Measurements from ENCODE around the gene LYAR.

The LYAR gene, protein sequence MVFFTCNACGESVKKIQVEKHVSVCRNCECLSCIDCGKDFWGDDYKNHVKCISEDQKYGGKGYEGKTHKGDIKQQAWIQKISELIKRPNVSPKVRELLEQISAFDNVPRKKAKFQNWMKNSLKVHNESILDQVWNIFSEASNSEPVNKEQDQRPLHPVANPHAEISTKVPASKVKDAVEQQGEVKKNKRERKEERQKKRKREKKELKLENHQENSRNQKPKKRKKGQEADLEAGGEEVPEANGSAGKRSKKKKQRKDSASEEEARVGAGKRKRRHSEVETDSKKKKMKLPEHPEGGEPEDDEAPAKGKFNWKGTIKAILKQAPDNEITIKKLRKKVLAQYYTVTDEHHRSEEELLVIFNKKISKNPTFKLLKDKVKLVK

DNA sequence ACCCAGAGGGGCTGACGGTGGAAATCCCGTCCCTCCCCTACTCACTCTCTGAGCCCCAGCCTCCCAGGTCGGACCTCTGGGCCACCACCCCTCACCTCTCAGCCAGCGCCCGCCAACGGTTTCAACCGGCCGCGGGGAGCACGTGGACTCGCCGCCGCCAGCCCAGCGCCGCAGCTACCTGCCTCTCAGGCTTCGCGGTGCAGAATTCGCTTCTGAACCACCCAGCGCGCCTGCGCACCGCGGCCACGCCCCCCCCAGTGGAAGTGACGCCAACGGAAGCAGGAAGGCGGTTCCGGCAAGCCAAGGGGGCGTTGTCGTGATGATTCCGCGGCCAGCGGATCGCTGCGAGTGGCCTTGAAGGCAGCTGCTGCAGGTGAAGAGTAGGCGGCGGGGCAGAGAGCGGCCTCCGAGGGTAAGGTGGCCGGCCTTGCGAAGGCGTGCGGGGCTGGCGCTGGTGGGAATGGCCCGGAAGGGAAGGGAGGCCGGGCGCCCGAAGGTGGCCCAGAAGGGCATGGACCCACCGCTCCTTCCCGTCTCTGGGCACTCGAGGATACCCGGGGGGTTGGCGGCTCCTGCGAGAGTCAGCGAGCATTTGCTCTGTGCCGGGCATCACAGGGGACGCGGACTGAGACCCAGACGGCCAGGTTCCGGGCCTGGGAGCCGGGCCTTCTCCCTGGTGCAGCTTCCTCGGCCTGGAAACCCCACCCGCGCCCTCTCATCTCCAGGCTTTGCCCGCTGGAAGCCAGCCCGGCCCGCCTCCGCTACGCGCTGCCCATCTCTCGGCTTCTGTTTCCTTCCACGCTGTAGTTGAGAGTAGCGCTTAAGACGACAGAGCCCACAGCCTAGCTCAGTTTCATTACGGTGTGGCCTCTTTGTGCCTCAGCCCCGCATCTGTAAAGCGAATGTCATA, at the start of gene LYAR, which contains the start of gene ZBTB49:
Gene LYAR (minus strand): TSS at position 214 of the 910 bp plus-strand sequence. CDS start 6,412 bp downstream, outside the sequence.
Gene ZBTB49 (plus strand): TSS at position 311 of the 910 bp plus-strand sequence. CDS start 9,695 bp downstream, outside the sequence.
- DNase-seq (ENCODE audit: low read depth): peak; percentile 97
- Histone ChIP-seq H3K4me3 (ENCODE audit: low read length) (peak within 1 kb of the TSS; percentile 91), H3K4me1 (ENCODE audit: control insufficient read depth, insufficient read depth, low read length) (peaks cover 21% of the 10 kb centered on the region)

DNA sequence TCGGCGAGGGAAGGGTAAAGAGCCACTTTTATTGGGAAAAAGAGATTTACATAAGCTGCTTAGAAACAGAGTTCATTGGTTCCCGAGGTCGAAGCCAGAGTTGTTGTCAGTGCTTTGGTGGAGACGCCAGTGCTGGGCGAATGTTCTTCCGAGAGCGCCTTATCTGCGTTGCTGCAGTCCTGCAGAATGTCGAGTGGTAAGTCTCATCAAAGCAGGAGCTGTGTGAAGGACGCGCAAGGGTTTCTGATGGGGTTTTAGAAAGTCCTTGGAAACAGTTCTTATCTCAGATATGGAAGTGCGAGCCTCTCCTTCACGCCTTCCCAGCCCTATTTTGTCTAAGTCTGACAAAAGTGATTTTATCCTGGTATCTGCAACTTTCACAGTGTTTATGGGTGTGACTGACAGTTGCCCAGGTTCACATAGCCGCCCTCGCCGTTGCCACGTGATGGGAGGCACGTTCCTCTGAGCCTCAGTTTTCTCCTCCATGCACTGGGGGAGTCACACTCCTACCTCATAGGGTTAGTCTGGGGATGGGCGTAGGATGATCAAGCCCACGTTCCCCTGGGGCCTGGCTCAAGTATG, 49.6 kb upstream of the LYAR start:
- H3K9me3 ChIP-seq (ENCODE audit: control insufficient read depth, low read length): no peaks in the 10 kb centered on the region
- H3K9ac ChIP-seq (ENCODE audit: low read length): no peak overlapping the region
- peaks cover 51% of the 10 kb centered on the region for H3K27me3 ChIP-seq (replicated peaks; ENCODE audit: control insufficient read depth, insufficient read depth, low read length)
- no peaks in the 10 kb centered on the region for H3K4me1 ChIP-seq (ENCODE audit: control insufficient read depth, insufficient read depth, low read length)
- H3K36me3 ChIP-seq (ENCODE audit: control insufficient read depth, insufficient read depth, low read length, severe bottlenecking): no peaks in the 10 kb centered on the region
- no peak for DNase-seq (ENCODE audit: low read depth)
- H3K4me3 ChIP-seq (ENCODE audit: low read length): no peak overlapping the region

More for the DNA sequence above, at the start of gene LYAR, which contains the start of gene ZBTB49:
- Histone ChIP-seq H3K9ac (ENCODE audit: low read length) (peak within 1 kb of the TSS; percentile 88), H3K27me3 (replicated peaks; ENCODE audit: control insufficient read depth, insufficient read depth, low read length) (no peaks in the 10 kb centered on the region), H3K9me3 (ENCODE audit: control insufficient read depth, low read length) (no peaks in the 10 kb centered on the region), H3K36me3 (ENCODE audit: control insufficient read depth, insufficient read depth, low read length, severe bottlenecking) (peaks cover 11% of the 10 kb centered on the region)

DNA sequence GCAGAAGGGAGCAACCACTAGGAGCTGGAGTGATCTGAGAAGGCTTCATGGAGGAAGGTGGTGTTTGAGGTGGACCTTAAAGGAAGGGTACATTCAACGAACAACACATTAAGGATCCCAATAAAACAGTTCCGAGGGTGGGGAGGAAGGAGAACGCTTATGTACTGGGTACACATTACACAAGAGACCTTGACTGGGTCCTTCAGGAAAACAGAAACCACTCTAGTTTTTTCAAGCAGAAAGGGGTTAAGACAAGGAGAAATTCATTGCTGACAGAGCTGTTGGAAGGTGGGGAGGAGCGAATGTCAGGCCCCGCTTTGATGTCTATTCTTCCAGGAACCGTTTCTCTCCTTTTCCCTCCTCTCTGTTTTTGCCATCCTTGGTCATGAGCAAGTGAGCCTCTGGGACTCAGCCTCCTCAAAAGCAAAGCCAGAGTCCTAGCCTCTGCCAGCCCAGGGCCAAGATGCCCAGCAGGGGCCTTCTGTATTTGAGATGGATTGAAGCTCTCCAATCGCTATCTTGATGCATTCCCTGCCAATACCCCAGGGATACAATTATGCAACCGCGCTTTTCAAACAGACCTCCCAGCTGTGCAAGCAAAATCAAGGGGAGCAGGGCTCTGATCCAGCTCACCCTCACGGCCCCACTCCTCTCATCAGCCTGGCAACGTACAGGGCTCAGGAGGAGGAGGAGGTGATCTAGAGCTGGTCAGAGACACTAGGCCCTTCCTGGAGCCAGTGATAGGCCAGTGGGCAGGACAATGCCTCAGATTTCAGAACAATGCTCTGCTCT, 48.5 kb upstream of the LYAR start:
- Histone ChIP-seq H3K27me3 (replicated peaks; ENCODE audit: control insufficient read depth, insufficient read depth, low read length) (peaks cover 43% of the 10 kb centered on the region), H3K9ac (ENCODE audit: low read length) (no peak overlapping the region), H3K4me3 (ENCODE audit: low read length) (no peak overlapping the region), H3K9me3 (ENCODE audit: control insufficient read depth, low read length) (no peaks in the 10 kb centered on the region), H3K4me1 (ENCODE audit: control insufficient read depth, insufficient read depth, low read length) (no peaks in the 10 kb centered on the region), H3K36me3 (ENCODE audit: control insufficient read depth, insufficient read depth, low read length, severe bottlenecking) (no peaks in the 10 kb centered on the region)
- no peak for DNase-seq (ENCODE audit: low read depth)

DNA sequence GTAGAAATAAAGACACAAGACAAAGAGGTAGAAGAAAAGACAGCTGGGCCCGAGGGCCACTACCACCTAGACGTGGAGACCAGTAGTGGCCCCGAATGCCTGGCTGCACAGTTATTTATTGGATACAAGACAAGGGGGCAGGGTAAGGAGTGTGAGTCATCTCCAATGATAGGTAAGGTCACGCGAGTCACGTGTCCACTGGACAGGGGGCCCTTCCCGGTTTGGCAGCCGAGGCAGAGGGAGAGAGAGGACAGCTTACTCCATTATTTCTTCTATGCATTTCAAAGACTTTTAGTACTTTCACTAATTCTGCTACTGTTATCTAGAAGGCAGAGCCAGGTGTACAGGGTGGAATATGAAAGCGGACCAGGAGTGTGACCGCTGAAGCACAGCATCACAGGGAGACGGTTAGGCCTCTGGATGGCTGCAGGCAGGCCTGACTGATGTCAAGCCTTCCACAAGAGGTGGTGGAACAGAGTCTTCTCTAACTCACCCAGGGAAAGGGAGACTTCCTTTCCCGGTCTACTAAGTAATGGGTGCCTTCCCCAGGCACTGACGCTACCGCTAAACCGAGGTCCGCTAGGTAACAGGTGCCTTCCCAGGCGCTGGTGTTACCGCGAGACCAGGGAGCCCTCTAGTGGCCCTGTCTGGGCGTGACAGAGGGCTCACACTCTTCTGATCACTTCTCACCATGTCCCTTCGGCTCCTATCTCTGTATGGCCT, 45.0 kb upstream of the LYAR start:
- DNase-seq (ENCODE audit: low read depth): peak; percentile 67
- Histone ChIP-seq H3K9me3 (ENCODE audit: control insufficient read depth, low read length) (peaks cover 3% of the 10 kb centered on the region), H3K9ac (ENCODE audit: low read length) (no peak overlapping the region), H3K4me3 (ENCODE audit: low read length) (no peak overlapping the region), H3K4me1 (ENCODE audit: control insufficient read depth, insufficient read depth, low read length) (no peaks in the 10 kb centered on the region), H3K36me3 (ENCODE audit: control insufficient read depth, insufficient read depth, low read length, severe bottlenecking) (no peaks in the 10 kb centered on the region), H3K27me3 (replicated peaks; ENCODE audit: control insufficient read depth, insufficient read depth, low read length) (peaks cover 29% of the 10 kb centered on the region)

DNA sequence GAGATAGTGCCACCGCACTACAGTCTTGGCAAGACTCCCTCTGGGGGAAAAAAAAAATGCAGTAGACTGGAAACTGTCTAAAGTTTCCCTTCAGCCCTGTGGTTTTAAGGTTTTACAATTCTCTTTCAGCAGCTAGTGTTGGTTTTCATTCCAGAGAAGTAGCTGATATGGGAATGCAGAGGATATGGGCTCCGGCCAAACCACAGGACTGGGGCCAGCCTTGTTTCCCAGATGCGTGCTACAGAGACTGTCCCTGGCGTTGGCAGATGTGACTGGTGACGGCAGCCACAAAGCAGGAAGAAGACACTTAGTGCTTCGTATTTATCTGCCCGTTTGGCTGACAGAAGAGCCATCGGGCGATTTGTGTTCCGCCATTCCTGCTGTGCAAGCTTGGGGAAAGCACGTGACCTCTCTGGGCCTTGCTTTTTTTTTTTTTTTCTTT, 43.3 kb upstream of the LYAR start:
- H3K9me3 ChIP-seq (ENCODE audit: control insufficient read depth, low read length): peaks cover 4% of the 10 kb centered on the region
- peaks cover 13% of the 10 kb centered on the region for H3K27me3 ChIP-seq (replicated peaks; ENCODE audit: control insufficient read depth, insufficient read depth, low read length)
- H3K9ac ChIP-seq (ENCODE audit: low read length): no peak overlapping the region
- no peaks in the 10 kb centered on the region for H3K36me3 ChIP-seq (ENCODE audit: control insufficient read depth, insufficient read depth, low read length, severe bottlenecking)
- peak; percentile 85 for DNase-seq (ENCODE audit: low read depth)
- H3K4me3 ChIP-seq (ENCODE audit: low read length): no peak overlapping the region
- H3K4me1 ChIP-seq (ENCODE audit: control insufficient read depth, insufficient read depth, low read length): no peaks in the 10 kb centered on the region

DNA sequence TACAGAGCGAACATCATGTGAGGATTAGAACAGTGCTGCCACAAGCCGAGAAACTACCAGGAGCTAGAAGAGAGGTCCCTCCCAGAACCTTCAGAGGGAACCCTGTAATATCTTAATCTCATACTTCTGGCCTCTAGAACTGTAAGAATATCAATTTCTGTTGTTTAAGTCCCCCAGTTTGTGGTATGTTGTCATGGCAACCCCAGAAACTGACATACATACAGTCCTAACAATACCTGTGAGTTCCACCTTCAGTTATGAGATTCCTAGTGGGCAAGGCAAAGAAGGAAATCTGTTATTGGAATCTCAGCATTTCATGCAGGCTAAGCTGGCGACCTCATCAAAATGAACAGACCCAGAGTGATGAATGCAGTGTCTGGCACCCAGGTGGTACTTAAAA, 42.6 kb upstream of the LYAR start:
- H3K9me3 ChIP-seq (ENCODE audit: control insufficient read depth, low read length): peaks cover 4% of the 10 kb centered on the region
- H3K4me3 ChIP-seq (ENCODE audit: low read length): no peak overlapping the region
- H3K4me1 ChIP-seq (ENCODE audit: control insufficient read depth, insufficient read depth, low read length): peaks cover 5% of the 10 kb centered on the region
- peaks cover 6% of the 10 kb centered on the region for H3K27me3 ChIP-seq (replicated peaks; ENCODE audit: control insufficient read depth, insufficient read depth, low read length)
- no peak for DNase-seq (ENCODE audit: low read depth)
- H3K9ac ChIP-seq (ENCODE audit: low read length): no peak overlapping the region
- H3K36me3 ChIP-seq (ENCODE audit: control insufficient read depth, insufficient read depth, low read length, severe bottlenecking): no peaks in the 10 kb centered on the region

DNA sequence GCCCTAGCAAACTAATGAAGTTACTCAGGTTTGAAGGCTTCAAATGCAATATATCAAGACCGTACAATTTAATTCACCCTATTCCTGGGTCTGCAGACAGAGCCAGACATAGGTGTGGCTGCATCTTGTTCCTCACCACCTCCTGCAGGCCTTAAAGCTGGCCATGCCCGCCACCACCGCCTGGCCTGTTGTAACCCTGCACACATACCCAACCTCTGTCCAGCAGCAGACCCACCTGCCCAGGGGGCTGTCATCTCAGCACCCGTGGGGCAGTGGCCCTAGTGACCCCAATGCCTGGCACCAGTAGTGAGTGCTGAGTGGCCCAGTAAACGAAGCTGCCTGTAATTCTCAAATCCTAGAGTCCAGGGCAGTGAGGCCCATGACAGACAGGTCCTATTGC, 40.8 kb upstream of the LYAR start:
- H3K4me3 ChIP-seq (ENCODE audit: low read length): no peak overlapping the region
- no peaks in the 10 kb centered on the region for H3K36me3 ChIP-seq (ENCODE audit: control insufficient read depth, insufficient read depth, low read length, severe bottlenecking)
- H3K27me3 ChIP-seq (replicated peaks; ENCODE audit: control insufficient read depth, insufficient read depth, low read length): peaks cover 3% of the 10 kb centered on the region
- H3K9me3 ChIP-seq (ENCODE audit: control insufficient read depth, low read length): peaks cover 4% of the 10 kb centered on the region
- no peak overlapping the region for H3K9ac ChIP-seq (ENCODE audit: low read length)
- H3K4me1 ChIP-seq (ENCODE audit: control insufficient read depth, insufficient read depth, low read length): peaks cover 7% of the 10 kb centered on the region
- no peak for DNase-seq (ENCODE audit: low read depth)

DNA sequence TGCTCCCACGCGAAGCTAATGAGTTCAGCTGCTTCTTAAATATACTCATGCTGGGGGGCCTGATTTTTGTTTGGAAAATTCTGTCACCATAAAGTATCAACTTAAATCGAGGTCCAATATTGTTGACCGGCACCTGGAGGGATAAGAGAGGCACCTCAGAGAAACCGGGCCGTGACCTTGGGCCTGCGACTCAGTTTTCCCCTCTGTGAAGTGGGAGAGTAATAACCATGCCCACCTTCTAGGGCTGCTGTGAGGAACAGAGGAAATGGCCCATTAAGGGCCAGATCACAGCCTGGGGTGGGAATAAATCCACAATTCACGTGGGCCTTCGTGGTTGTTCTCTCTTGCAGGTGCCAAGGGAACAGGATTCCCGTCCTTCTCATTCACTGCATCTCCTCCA, 39.5 kb upstream of the LYAR start:
- peaks cover 3% of the 10 kb centered on the region for H3K27me3 ChIP-seq (replicated peaks; ENCODE audit: control insufficient read depth, insufficient read depth, low read length)
- H3K4me1 ChIP-seq (ENCODE audit: control insufficient read depth, insufficient read depth, low read length): peaks cover 7% of the 10 kb centered on the region
- no peak overlapping the region for H3K4me3 ChIP-seq (ENCODE audit: low read length)
- H3K36me3 ChIP-seq (ENCODE audit: control insufficient read depth, insufficient read depth, low read length, severe bottlenecking): no peaks in the 10 kb centered on the region
- peaks cover 4% of the 10 kb centered on the region for H3K9me3 ChIP-seq (ENCODE audit: control insufficient read depth, low read length)
- no peak overlapping the region for H3K9ac ChIP-seq (ENCODE audit: low read length)
- DNase-seq (ENCODE audit: low read depth): no peak

DNA sequence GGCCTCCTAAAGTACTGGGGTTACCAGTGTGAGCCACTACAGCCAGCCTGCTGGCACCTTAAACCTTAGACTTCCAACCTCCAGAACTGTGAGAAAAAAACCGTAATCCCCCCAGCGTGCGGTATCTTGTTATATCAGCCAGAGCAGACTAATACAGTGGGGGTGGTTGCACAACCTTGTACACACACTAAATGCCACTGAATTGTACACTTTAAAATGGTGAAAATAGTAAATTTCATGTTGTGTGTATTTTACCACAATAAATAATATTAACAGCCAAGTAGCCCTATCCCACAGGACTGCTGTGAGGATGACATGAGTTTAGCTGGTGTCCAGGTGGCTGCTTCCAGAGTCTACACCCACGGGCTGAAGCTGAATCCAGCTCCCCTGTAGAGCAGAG, 38.9 kb upstream of the LYAR start:
- no peak for DNase-seq (ENCODE audit: low read depth)
- Histone ChIP-seq H3K4me1 (ENCODE audit: control insufficient read depth, insufficient read depth, low read length) (peaks cover 7% of the 10 kb centered on the region), H3K4me3 (ENCODE audit: low read length) (no peak overlapping the region), H3K9me3 (ENCODE audit: control insufficient read depth, low read length) (peaks cover 4% of the 10 kb centered on the region), H3K36me3 (ENCODE audit: control insufficient read depth, insufficient read depth, low read length, severe bottlenecking) (no peaks in the 10 kb centered on the region), H3K27me3 (replicated peaks; ENCODE audit: control insufficient read depth, insufficient read depth, low read length) (peaks cover 3% of the 10 kb centered on the region), H3K9ac (ENCODE audit: low read length) (no peak overlapping the region)

DNA sequence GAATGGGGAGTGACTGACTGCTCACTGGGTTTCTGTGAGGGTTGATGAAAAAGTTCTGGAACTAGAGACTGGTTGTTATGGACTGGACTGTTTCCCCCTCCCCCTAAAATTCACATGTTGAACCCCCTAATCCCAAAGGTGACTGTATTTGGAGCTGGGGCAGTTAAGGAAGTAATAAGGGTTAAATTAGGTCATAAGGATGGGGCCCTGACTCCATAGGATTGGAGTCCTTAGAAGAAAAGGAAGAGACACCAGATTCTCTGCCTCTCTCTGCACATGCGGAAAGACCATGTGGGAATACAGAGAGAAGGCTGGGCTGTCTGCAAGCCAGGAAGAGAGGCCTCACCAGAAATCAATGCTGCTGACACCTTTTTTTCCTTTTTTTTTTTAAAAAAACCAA, 38.3 kb upstream of the LYAR start:
- Histone ChIP-seq H3K36me3 (ENCODE audit: control insufficient read depth, insufficient read depth, low read length, severe bottlenecking) (no peaks in the 10 kb centered on the region), H3K27me3 (replicated peaks; ENCODE audit: control insufficient read depth, insufficient read depth, low read length) (peaks cover 3% of the 10 kb centered on the region), H3K4me3 (ENCODE audit: low read length) (no peak overlapping the region), H3K9me3 (ENCODE audit: control insufficient read depth, low read length) (peaks cover 4% of the 10 kb centered on the region), H3K4me1 (ENCODE audit: control insufficient read depth, insufficient read depth, low read length) (peaks cover 7% of the 10 kb centered on the region), H3K9ac (ENCODE audit: low read length) (no peak overlapping the region)
- DNase-seq (ENCODE audit: low read depth): no peak

Data from adipocyte (in vitro differentiated cells).